Measurements from ENCODE around the gene PPM1E. TPM values are rescaled to one million over a fixed set of nuclear protein-coding genes. Genes with fewer than 3 reads are reported as not detected.
"Not testable (repeated sequence)": the region's sequence is repeated elsewhere in the genome, so short reads cannot be mapped to it uniquely, and the experiment has no call there.

Gene PPM1E
- total RNA-seq, 1 donor from 2014 or later, result 0.31 TPM

DNA sequence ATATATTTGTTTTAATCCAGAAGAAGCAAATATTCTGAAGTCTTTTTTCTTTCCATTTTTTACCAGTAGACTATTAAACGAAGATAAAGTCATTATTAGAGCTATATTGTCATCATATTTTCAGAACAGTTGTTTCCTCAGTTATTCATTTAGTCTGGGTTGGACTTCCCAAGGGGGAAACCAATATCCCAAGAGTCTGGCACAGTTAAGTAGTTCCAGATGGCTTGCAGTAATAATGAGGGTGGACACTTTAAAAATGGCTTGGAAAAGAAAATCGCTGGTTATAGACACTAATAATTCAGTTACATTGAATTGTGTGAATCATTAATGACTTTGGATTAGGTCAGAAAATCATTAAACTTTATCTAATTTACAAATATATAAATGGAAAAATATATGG is 3.9 kb downstream of the PPM1E start:
- H3K27me3 Mint-ChIP-seq (ENCODE audit: low read depth), result peaks cover 65% of the 10 kb centered on the region
- no peak overlapping the region for H3K4me3 Mint-ChIP-seq
- peaks cover 7% of the 10 kb centered on the region for H3K4me1 Mint-ChIP-seq

DNA sequence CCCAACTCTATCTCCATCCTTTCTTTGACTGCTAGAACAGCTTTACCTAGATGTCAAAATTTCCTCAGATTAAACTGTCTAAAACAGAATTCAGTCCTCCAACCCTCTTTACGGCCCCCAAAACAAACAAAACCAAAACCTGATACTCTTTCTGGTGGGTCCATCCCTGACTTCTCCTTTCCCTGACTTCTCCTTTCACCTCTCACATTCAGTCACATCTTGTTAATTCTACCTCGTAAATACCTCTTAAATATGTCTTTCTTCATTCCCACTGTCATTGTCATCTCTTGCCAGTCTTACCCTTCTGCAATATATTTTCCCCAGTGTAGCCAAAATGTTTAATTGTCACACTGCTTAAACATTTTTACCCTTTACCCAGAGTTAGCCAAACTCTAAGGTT is 4.6 kb downstream of the PPM1E start:
- H3K27ac Mint-ChIP-seq, result no peak overlapping the region
- TF ChIP-seq, protein P1, sequence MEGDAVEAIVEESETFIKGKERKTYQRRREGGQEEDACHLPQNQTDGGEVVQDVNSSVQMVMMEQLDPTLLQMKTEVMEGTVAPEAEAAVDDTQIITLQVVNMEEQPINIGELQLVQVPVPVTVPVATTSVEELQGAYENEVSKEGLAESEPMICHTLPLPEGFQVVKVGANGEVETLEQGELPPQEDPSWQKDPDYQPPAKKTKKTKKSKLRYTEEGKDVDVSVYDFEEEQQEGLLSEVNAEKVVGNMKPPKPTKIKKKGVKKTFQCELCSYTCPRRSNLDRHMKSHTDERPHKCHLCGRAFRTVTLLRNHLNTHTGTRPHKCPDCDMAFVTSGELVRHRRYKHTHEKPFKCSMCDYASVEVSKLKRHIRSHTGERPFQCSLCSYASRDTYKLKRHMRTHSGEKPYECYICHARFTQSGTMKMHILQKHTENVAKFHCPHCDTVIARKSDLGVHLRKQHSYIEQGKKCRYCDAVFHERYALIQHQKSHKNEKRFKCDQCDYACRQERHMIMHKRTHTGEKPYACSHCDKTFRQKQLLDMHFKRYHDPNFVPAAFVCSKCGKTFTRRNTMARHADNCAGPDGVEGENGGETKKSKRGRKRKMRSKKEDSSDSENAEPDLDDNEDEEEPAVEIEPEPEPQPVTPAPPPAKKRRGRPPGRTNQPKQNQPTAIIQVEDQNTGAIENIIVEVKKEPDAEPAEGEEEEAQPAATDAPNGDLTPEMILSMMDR (IDR thresholded peaks at IDR 0.05; ENCODE audit: unreplicated experiment), result no peak
- no peak overlapping the region for H3K4me3 Mint-ChIP-seq
- H3K4me1 Mint-ChIP-seq, result peaks cover 7% of the 10 kb centered on the region
- no peaks in the 10 kb centered on the region for H3K36me3 Mint-ChIP-seq
- no peak for DNase-seq (ENCODE audit: low spot score in 2 of 2, unreplicated experiment in 2 of 2)
- peaks cover 58% of the 10 kb centered on the region for H3K27me3 Mint-ChIP-seq (ENCODE audit: low read depth)
- H3K9me3 Mint-ChIP-seq, result no peaks in the 10 kb centered on the region

More for the DNA sequence above, 3.9 kb downstream of the PPM1E start:
- no peak overlapping the region for H3K27ac Mint-ChIP-seq
- DNase-seq (ENCODE audit: low spot score in 2 of 2, unreplicated experiment in 2 of 2), result no peak
- TF ChIP-seq, protein P1 (IDR thresholded peaks at IDR 0.05; ENCODE audit: unreplicated experiment), result no peak
- H3K36me3 Mint-ChIP-seq, result no peaks in the 10 kb centered on the region
- H3K9me3 Mint-ChIP-seq, result no peaks in the 10 kb centered on the region

DNA sequence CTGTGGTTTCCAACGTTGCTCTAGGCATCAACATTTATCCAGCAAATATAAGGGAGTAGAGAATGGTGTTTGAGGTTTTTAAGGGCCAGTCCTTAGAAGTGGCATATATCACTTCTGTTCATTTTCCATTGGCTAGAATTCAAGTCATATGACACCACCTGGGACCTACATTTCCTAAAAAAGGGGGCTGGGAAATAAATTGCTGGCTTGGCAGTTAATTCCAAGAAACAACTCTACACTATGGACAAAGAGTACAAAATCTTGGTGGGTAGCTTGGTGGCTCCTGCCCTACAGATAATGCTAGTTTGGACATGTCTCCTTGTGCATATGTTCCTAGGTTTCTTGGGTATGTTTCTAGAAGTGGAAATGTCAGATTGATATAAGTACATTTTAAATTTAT is 7.6 kb downstream of the PPM1E start:
- Mint-ChIP-seq H3K4me1 (no peaks in the 10 kb centered on the region), H3K4me3 (no peak overlapping the region), H3K27me3 (ENCODE audit: low read depth) (peaks cover 39% of the 10 kb centered on the region), H3K27ac (no peak overlapping the region), H3K9me3 (no peaks in the 10 kb centered on the region), H3K36me3 (no peaks in the 10 kb centered on the region)
- no peak for DNase-seq (ENCODE audit: low spot score in 2 of 2, unreplicated experiment in 2 of 2)
- TF ChIP-seq, protein P1 (IDR thresholded peaks at IDR 0.05; ENCODE audit: unreplicated experiment), result no peak

DNA sequence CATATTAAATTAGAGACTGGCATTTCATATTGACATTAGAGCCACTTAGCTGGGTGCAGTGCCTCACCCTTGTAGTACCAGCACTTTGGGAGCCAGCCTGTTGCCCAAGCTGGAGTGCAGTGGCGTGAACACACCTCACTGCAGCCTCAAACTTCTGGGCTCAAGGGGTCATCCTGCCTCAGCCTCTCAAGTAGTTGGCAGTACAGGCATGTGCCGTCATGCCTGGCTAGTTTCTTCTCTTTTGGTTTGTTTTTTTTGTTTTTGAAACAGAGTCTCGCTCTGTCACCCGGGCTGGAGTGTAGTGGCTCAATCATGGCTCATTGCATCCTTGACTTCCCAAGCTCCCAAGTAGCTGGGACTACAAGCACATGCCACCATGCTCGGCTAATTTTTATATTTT is 8.7 kb downstream of the PPM1E start:
- DNase-seq (ENCODE audit: low spot score in 2 of 2, unreplicated experiment in 2 of 2), result no peak
- Mint-ChIP-seq H3K27me3 (ENCODE audit: low read depth) (peaks cover 28% of the 10 kb centered on the region), H3K36me3 (no peaks in the 10 kb centered on the region), H3K4me1 (no peaks in the 10 kb centered on the region), H3K9me3 (no peaks in the 10 kb centered on the region), H3K27ac (no peak overlapping the region), H3K4me3 (no peak overlapping the region)
- TF ChIP-seq, protein P1 (IDR thresholded peaks at IDR 0.05; ENCODE audit: unreplicated experiment), result no peak

DNA sequence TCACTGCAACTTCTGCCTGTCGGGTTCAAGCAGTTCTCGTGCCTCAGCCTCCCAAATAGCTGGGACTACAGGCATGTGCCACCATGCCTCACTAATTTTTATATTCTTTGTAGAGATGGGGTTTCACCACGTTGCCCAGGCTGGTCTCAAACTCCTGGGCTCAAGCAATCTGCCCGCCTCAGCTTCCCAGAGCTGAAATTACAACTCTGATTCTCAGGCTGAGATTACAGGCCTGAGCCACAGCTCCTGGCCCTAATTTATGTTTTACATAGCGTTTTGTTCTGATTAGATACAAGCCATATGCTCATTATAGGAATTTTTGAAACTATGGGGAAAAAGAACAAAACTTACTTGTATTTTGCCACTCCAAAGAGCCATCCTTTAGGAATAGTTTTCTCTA is 22.8 kb downstream of the PPM1E start:
- H3K27ac Mint-ChIP-seq; H3K9me3 Mint-ChIP-seq; DNase-seq (ENCODE audit: low spot score in 2 of 2, unreplicated experiment in 2 of 2); H3K36me3 Mint-ChIP-seq; H3K4me3 Mint-ChIP-seq; H3K4me1 Mint-ChIP-seq; H3K27me3 Mint-ChIP-seq (ENCODE audit: low read depth): not testable (repeated sequence)

DNA sequence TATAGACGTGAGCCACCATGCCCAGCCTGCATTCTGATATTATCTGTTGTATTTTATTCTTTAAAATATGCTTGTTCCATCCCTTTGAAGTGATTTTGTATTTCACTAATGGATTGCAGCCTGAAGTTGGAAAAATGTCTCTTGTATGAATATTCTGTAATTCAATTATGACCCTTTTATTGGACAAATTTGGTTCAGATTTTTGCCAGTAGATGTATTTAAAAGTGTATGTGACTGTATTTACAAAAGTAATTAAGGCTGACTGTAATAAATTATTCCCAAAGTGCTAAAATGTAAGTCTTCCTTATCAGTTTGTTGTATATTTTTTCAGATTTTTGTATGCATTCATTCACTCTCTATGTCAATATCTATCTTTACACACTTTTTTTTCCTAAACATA is 23.8 kb downstream of the PPM1E start:
- TF ChIP-seq, protein P1 (IDR thresholded peaks at IDR 0.05; ENCODE audit: unreplicated experiment), result no peak
- Mint-ChIP-seq H3K27me3 (ENCODE audit: low read depth) (peaks cover 7% of the 10 kb centered on the region), H3K9me3 (no peaks in the 10 kb centered on the region), H3K4me1 (peaks cover 4% of the 10 kb centered on the region), H3K27ac (no peak overlapping the region), H3K4me3 (no peak overlapping the region), H3K36me3 (no peaks in the 10 kb centered on the region)
- DNase-seq (ENCODE audit: low spot score in 2 of 2, unreplicated experiment in 2 of 2), result no peak

Measured in mesothelial cell of epicardium (in vitro differentiated cells).